HG03575 (cell line): ENCODE data around the gene ACTL6B.
"Not testable (repeated sequence)": the region's sequence is repeated elsewhere in the genome, so short reads cannot be mapped to it uniquely, and the experiment has no call there.

ENCODE experiments used
- ATAC-seq: cut with Tn5 transposase; IDR thresholded peaks from one replicate; pipeline ENCODE4 v1.9.1; 2021; ENCODE audit not compliant: unreplicated experiment, insufficient number of reproducible peaks, low FRiP score; ENCODE audit errors: extremely low read depth

The ACTL6B gene

GRCh38 chr7:100674411-100675104, 18.3 kb upstream of the ACTL6B start:
- no peak for ATAC-seq

GRCh38 chr7:100673942-100674410, 17.7 kb upstream of the ACTL6B start:
- no peak for ATAC-seq

DNA sequence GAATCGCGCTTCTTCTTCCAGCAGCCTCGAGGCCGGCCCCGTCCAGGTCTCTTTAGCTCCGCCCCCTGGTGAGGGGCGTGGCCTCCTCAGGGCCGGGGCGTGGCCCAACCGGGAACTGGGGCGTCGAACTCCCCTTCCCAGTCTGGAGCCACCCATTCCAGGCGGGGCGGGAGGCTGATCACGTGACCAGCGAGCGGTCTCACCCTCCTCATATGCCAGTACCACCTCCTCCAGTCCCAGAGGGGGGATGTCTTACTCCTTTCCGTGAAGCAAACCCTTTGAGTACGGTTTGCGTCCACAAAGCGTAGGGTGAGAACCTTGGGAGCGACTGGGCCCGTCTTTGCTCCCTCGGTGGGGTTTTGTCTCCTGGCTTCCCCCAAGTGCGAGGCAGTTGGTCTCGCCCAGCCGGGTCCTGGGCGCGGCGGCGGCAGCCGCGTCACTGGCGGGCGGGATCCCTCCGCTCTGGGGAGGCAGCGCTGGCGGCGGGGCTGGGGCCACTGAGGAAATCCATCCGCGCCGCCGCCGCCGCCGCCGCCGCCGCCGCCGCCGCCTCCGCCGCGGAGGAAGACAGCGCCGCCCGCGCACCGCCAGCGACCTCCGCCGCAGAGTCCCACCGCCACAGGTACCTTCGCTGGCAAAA, 17.2 kb upstream of the ACTL6B start, which contains the start of gene GNB2:
TSS of gene GNB2 (plus strand) at position 439 of the 640 bp plus-strand sequence. CDS start 2,526 bp downstream, outside the sequence.
- ATAC-seq = peak; percentile 42

DNA sequence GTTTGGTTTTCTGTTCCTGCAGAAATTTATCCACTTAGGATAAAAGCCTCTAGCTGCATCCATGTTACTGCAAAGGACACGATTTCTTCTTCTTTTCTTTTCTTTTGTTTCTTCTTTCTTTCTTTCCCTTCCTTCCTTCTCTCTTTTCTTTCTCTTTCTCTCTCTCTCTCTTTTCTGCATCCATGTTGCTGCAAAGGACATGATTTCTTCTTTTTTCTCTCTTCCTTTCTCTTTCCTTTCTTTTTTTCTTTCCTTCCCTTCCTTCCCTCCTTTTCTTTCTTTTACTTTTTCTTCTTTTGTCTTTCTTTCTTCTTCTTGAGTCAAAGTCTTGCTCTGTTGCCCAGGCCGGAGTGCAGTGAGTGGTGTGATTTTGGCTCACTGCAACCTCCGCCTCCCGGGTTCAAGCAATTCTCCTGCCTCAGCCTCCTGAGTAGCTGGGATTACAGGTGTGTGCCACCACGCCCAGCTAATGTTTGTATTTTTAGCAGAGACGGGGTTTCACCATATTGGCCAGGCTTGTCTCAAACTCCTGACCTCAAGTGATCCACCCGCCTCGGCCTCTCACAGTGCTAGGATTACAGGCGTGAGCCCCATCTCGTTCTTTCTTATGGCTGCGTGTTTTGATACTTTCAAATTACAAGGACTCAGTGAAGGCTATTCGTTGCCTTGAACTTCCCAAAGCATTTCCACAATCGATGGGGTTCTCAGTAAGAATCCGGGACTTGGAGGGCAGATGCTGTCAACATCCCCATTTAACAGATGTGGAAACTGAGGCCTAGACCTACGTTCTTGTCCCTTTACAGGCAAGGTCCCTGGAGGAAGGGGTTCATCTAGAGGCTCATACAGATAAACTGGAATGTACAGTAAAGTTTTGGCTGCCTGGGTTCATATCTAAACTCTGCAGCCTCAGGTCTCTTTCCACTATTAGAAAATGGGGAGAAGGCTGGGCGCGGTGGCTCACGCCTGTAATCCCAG, 15.4 kb upstream of the ACTL6B start:
- ATAC-seq = no peak

DNA sequence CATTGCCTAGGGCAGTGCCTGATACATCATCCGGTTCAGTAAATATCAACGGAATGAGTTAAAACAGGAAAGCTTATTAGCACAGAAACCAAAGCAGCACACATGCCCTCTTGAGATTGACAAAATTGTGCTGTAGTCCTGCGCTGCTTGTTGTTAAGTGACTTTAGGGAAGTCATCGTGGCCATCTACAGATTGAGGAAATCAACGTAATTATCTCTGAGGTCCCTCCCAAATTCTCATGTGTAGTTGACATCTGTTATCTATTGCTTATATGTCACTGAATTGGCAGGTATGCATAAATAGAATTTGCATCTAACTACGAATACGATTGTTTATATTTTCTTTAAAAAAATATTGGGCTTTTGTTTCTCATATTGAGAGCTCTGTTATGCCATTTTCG, 13.8 kb upstream of the ACTL6B start:
- no peak for ATAC-seq

DNA sequence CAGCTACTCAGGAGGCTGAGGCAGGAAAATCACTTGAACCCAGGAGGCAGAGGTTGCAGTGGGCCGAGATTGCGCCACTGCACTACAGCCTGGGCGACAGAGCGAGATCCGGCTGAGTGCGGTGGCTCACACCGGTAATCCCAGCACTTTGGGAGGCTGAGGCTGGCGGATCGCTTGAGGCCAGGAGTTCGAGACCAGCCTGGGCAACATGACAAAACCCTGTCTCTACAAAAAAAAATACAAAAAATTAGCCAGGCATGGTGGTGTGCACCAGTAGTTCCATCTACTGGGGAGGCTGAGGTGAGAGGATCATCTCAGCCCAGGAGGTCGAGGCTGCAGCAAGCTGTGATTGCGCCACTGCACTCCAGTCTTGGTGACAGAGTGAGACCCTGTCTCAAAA, 12.9 kb upstream of the ACTL6B start:
- not testable (repeated sequence) for ATAC-seq

DNA sequence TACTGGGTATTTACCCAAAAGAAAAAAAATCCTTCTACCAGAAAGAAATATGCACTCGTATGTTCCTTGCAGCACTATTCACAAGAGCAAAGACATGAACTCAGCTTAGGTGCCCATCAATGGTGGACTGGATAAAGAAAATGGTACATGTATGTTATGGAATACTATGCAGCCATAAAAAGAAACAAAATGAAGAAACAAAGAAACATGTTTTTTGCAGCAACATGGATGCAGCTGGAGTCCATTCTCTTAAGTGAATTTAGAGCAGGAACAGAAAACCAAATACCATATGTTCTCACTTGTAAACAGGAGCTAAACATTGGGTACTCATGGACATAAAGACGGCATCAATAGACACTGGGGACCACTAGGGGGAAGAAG, 11.8 kb upstream of the ACTL6B start:
- ATAC-seq = no peak

DNA sequence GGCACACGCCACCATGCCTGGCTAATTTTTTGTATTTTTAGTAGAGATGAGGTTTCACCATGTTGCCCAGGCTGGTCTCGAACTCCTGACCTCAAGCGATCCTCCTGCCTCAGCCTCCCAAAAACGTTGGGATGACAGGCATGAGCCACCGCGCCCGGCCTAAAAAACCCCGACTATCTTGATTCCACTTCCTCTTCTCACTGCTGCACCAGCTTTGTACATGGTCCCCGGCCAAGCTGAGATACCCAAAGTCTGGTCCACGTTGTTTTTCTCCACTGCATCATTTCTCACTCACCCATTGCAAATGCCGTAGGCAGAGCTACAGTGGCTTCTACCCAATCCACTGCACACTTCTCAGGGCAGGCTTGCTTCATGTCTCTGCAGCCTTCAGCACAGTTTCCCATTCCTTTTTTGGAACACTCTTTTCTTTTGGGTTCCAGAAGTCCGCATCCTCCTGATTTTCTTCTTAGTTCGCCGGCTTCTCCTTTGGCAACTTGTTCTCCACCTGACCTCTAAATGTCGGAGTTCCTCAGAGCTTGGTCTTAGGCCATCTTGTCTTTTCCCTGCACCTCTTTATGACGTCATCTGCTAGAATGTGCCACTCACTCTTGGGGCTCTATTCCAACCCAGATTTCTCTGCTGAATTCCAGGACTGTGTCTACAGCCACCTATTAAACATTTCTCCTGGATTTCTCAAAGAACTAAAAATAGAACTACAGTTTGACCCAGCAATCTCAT, 11.3 kb upstream of the ACTL6B start:
- no peak for ATAC-seq

DNA sequence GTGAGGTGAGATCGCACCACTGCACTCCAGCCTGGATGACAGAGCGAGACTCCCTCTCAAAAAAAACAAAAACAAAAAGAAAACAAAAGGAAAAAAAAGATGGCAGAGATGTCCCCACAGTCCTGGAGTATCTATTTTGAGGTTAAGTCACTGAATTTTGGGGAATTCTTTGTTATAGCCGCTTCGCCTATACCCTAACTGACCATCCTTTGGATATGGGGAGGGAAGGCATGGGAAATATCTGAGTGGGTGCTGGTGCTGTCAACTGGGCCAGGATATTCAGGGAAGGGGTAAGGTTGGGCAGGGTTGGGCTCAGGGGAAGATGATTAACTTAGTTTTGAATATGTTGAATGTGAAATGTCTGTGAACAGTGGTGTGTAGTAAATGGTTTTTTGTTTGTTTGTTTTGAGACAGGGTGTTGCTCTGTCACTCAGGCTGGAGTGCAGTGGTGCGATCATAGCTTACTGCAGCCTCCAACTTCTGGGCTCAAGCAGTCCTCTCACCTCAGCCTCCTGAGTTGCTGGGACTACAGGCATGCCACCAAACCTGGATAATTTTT, 9.0 kb upstream of the ACTL6B start:
- no peak for ATAC-seq

DNA sequence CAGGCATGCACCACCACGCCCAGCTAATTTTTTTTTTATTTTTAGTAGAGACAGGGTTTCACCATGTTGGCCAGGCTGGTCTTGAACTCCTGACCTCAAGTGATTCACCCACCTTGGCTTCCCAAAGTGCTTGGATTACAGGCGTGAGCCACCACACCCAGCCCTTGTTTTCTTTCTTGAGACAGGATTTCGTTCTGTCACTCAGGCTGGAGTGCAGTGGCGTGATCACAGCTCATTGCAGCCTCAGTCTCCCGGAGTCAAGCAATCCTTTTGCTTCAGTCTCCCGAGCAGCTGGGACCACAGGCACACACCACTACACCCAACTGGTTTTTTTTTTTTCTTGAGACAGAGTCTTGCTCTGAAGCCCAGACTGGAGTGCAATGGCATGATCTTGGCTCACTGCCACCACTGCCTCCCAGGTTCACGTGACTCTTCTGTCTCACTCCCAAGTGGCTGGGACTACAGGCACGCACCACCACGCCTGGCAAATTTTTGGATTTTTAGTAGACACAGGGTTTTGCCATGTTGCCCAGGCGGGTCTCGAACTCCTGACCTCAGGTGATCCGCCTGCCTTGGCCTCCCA, 6.0 kb upstream of the ACTL6B start:
- not testable (repeated sequence) for ATAC-seq

- ATAC-seq = no peak
These were observed 1.1 kb downstream of the ACTL6B start for GRCh38 chr7:100654908-100655831.

- no peak for ATAC-seq
These were observed 6.3 kb downstream of the ACTL6B start for GRCh38 chr7:100649826-100650565.

GRCh38 chr7:100642534-100642907, 13.7 kb downstream of the ACTL6B start:
- no peak for ATAC-seq

- ATAC-seq = no peak
These were observed 14.3 kb downstream of the ACTL6B start for GRCh38 chr7:100641860-100642533.

DNA sequence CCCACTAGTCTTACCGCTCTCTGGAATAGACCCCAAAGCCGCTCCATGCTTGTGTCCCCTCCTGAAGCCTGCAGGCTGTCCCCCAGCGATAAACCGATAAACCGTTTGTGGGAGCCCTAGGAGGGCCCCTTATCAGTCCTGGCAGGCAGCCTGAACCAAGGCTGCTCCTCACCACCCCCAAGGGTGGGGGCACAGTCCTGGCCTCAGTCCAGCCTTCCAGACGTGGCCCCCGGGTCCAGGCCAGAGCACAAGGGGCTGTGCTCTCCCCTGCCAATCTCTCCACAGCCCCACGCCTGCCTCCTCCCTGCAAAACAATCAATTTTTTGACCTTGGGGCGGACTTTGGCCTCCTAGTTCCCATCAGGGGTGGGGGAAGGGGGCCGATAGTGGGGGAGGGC, 14.8 kb downstream of the ACTL6B start, which contains the start of gene TFR2:
TSS of gene TFR2 (minus strand) at position 90 of the 397 bp plus-strand sequence. CDS start at position 47, 43 bp downstream.
- no peak for ATAC-seq
